Measurements from ENCODE around the gene LBHD2. TPM values are rescaled to one million over a fixed set of nuclear protein-coding genes. Genes with fewer than 3 reads are reported as not detected.

LBHD2 gene
- total and polyA plus RNA-seq, 10 of the 15 experiments (the other 5 are each of a cell fraction or from before 2014, with no cell fraction given) = not detected

- ChIA-PET CTCF (interaction anchor here (1.5 kb wide), 1 partner anchor 115 kb away, joined by 5 read pairs; no protein-coding TSS in a partner anchor), POLR2A (no interaction called here), SMC1A (ENCODE audit: uncharacterized antibody, unreplicated experiment) (interaction anchor here (1.2 to 1.3 kb wide), 2 partner anchors 374 kb away, joined by 3 read pairs; no protein-coding TSS in a partner anchor), RAD21 (ENCODE audit: unreplicated experiment) (no interaction called here)
- no peak for TF ChIP-seq USF1 (IDR thresholded peaks at IDR 0.05; ENCODE audit: borderline replicate concordance, extremely low read length, insufficient read depth, low read depth, low read length)
- peak; percentile 82; the same call in 1 of the 2 replicates for TF ChIP-seq ZBTB33 (IDR thresholded peaks at IDR 0.05)
- no peak for TF ChIP-seq RCOR1 (conservative IDR thresholded peaks at IDR 0.05; ENCODE audit: low read depth, low read length)
- in situ Hi-C loops (cut with MboI) (no loop called here), intact Hi-C loops (cut with micrococcal nuclease; ENCODE audit: unreplicated experiment) (no loop called here)
- Histone ChIP-seq H3K79me2 (ENCODE audit: control insufficient read depth, insufficient read depth, low read length) (no peaks in the 10 kb centered on the region), H3K9ac (ENCODE audit: control insufficient read depth, insufficient read depth, low read length) (no peak overlapping the region), H3K27ac (ENCODE audit: control insufficient read depth, insufficient read depth) (no peak overlapping the region), H3K36me3 (ENCODE audit: control insufficient read depth in 2 of 2, insufficient read depth in 2 of 2, low read length in 1 of 2) (no peaks in the 10 kb centered on the region), H3K9me3 (replicated peaks; ENCODE audit: control insufficient read depth, insufficient read depth, low read length) (no peaks in the 10 kb centered on the region), H3K4me3 (no peak overlapping the region), H3K4me2 (ENCODE audit: control insufficient read depth, insufficient read depth) (no peak overlapping the region), H3K4me1 (ENCODE audit: control insufficient read depth, insufficient read depth, low read length) (no peaks in the 10 kb centered on the region), H4K20me1 (ENCODE audit: control insufficient read depth, insufficient read depth) (no peaks in the 10 kb centered on the region), H2AFZ (ENCODE audit: control insufficient read depth, low read depth, low read length) (no peak overlapping the region), H3K27me3 (replicated peaks in 1 of 2; ENCODE audit: control insufficient read depth in 2 of 2, insufficient read depth in 2 of 2, low read length in 1 of 2) (no peaks in the 10 kb centered on the region; a peak in 1 of 4 replicates)
- DNase-seq (ENCODE audit: low read depth, low spot score) = no peak
- BruUV-seq (replicated peaks) = no TSS peak
- WGBS (ENCODE audit: insufficient coverage, insufficient replicate concordance, low lambda C conversion rate, missing lambda C conversion rate) = 20% methylated on average over 18 of the region's 22 CpGs
- FAIRE-seq = no peak
- ATAC-seq = no peak
Observed at GRCh38 chr14:103068351-103069073, 15.5 kb upstream of the LBHD2 start.
